Stimulated activated CD4-positive, alpha-beta T cell treated with anti-CD3 and anti-CD28 coated beads, Interleukin-4, amount 100 ng/mL, for 24 hours (primary cell): ENCODE measurements around the gene DMAP1.

Experiments
- DNase-seq: peaks from one replicate; pipeline ENCODE4 v3.0.0-alpha.2; 2020

The DMAP1 gene

GRCh38 chr1:44256762-44257554 is 43.7 kb downstream of the DMAP1 start:
- DNase-seq: no peak

GRCh38 chr1:44259090-44259489 is 45.8 kb downstream of the DMAP1 start:
- DNase-seq: no peak

- DNase-seq: no peak
These were observed 47.5 kb downstream of the DMAP1 start for GRCh38 chr1:44260792-44261170.

- no peak for DNase-seq
These were observed 48.0 kb downstream of the DMAP1 start for GRCh38 chr1:44261171-44261817.

GRCh38 chr1:44261962-44262361 is 48.7 kb downstream of the DMAP1 start:
- DNase-seq: no peak

- DNase-seq: no peak
These were observed 49.1 kb downstream of the DMAP1 start for GRCh38 chr1:44262414-44262813.

GRCh38 chr1:44262816-44263567 is 49.7 kb downstream of the DMAP1 start:
- no peak for DNase-seq

GRCh38 chr1:44263568-44264450 is 50.5 kb downstream of the DMAP1 start:
- no peak for DNase-seq

GRCh38 chr1:44264451-44264771 is 51.1 kb downstream of the DMAP1 start:
- DNase-seq: no peak

GRCh38 chr1:44265656-44266358 is 52.5 kb downstream of the DMAP1 start:
- no peak for DNase-seq

- no peak for DNase-seq
These were observed 53.4 kb downstream of the DMAP1 start for GRCh38 chr1:44266400-44267344.

GRCh38 chr1:44267438-44267837 is 54.2 kb downstream of the DMAP1 start:
- no peak for DNase-seq

- DNase-seq: no peak
These were observed 54.8 kb downstream of the DMAP1 start for GRCh38 chr1:44268054-44268453.
